PC-3 (cell line): Measurements from ENCODE around the gene BSG. TPM values are rescaled to one million over a fixed set of nuclear protein-coding genes. Genes with fewer than 3 reads are reported as not detected.

Experiments
- ATAC-seq: fragments of 200-7000 bp; cut with Tn5 transposase; 2 replicates; pipeline ENCODE4 v1.9.1; 2020; ENCODE audit warnings: mild to moderate bottlenecking, moderate library complexity
- BruUV-seq: library from RNA; stranded (reverse); fragments of 400-500 nt; replicated peaks from 2 replicates; lab custom pipeline; 2021; lab: Mats Ljungman, UMichigan
- CTCF ChIA-PET: fragments of 300-600 bp; sonication (Branson Sonifier 250); formaldehyde crosslinking; loops from one replicate; lab custom pipeline; 2022; ENCODE audit warnings: antibody characterized with exemption; lab: Charles Lee
- POLR2A ChIA-PET: fragments of 300-600 bp; sonication (Branson Sonifier 250); formaldehyde crosslinking; loops from one replicate; lab custom pipeline; 2022; ENCODE audit warnings: antibody characterized with exemption; ENCODE audit not compliant: unreplicated experiment; lab: Charles Lee
- DNase-seq: peaks from one replicate; pipeline ENCODE4 v3.0.0-alpha.2; 2015
- H2AFZ ChIP-seq: fragments of 300-600 bp; sonication (generic); 2 replicates; pipeline ENCODE4 v1.6.0; 2016; ENCODE audit warnings: antibody characterized with exemption, low read length
- H3F3A ChIP-seq: fragments of 300-600 bp; sonication (generic); one replicate; pipeline ENCODE4 v1.6.0; 2017; ENCODE audit warnings: antibody characterized with exemption, low read length, control low read depth, mild to moderate bottlenecking; ENCODE audit not compliant: unreplicated experiment
- H3K27ac ChIP-seq: fragments of 300-600 bp; sonication (generic); 2 replicates; pipeline ENCODE4 v1.5.1; 2016; ENCODE audit warnings: mild to moderate bottlenecking, low read length
- H3K27me3 ChIP-seq: fragments of 300-600 bp; sonication (generic); 2 replicates; pipeline ENCODE4 v1.6.1; 2016; ENCODE audit warnings: low read length, mixed read lengths
- H3K36me3 ChIP-seq: fragments of 300-600 bp; sonication (generic); 2 replicates; pipeline ENCODE4 v1.6.1; 2016; ENCODE audit warnings: low read depth, mixed run types, low read length, mixed read lengths
- H3K4me1 ChIP-seq: fragments of 300-600 bp; sonication (generic); 2 replicates; pipeline ENCODE4 v1.5.1; 2016; ENCODE audit warnings: low read length; ENCODE audit not compliant: insufficient read depth
- H3K4me2 ChIP-seq: fragments of 300-600 bp; sonication (generic); 2 replicates; pipeline ENCODE4 v1.6.0; 2016; ENCODE audit warnings: low read length
- H3K4me3 ChIP-seq: fragments of 300-600 bp; sonication (generic); 2 replicates; pipeline ENCODE4 v1.5.1; 2016; ENCODE audit warnings: mild to moderate bottlenecking, low read length, mixed read lengths
- H3K79me2 ChIP-seq: fragments of 300-600 bp; sonication (generic); 2 replicates; pipeline ENCODE4 v1.6.1; 2017; ENCODE audit warnings: low read length, mixed read lengths
- H3K9ac ChIP-seq: fragments of 300-600 bp; sonication (generic); 2 replicates; pipeline ENCODE4 v1.6.0; 2016; ENCODE audit warnings: mild to moderate bottlenecking, low read length
- H3K9me2 ChIP-seq: fragments of 300-600 bp; sonication (generic); replicated peaks from 2 replicates; pipeline ENCODE4 v1.6.1; 2016; ENCODE audit warnings: mixed run types, low read length, mixed read lengths
- H3K9me3 ChIP-seq: fragments of 300-600 bp; sonication (generic); 2 replicates; pipeline ENCODE4 v1.6.1; 2016; ENCODE audit warnings: low read length, mixed read lengths
- H4K20me1 ChIP-seq: fragments of 300-600 bp; sonication (generic); 2 replicates; pipeline ENCODE4 v1.6.1; 2016; ENCODE audit warnings: low read length, mixed read lengths
- CTCF ChIP-seq: fragments of 300-600 bp; sonication (generic); conservative IDR thresholded peaks from 2 replicates; pipeline ENCODE4 v1.5.1; 2017; ENCODE audit warnings: antibody characterized with exemption, low read depth, mild to moderate bottlenecking, low read length
- EZH2 ChIP-seq: fragments of 300-600 bp; sonication (generic); IDR thresholded peaks from one replicate; pipeline ENCODE4 v1.6.1; 2017; ENCODE audit warnings: antibody characterized with exemption, mild to moderate bottlenecking, low read length; ENCODE audit not compliant: unreplicated experiment
- EZH2phosphoT487 ChIP-seq: fragments of 300-600 bp; sonication (generic); IDR thresholded peaks from 2 replicates; pipeline ENCODE4 v1.6.1; 2018; ENCODE audit warnings: mild to moderate bottlenecking, antibody characterized with exemption, low read length, borderline replicate concordance
- intact Hi-C: fragments of 100-400 bp; cut with micrococcal nuclease; formaldehyde crosslinking; loops from 2 replicates; pipeline ENCODE4 v1.9.0; 2023
- total RNA-seq: library from RNA; depleted of rRNA; stranded (reverse); fragments of >200 nt; gene quantifications from 2 replicates; pipeline ENCODE4 v1.2.3, GENCODE V29; 2014

Gene BSG
- total RNA-seq, 1 experiment from 2014 or later, result 458 TPM

DNA sequence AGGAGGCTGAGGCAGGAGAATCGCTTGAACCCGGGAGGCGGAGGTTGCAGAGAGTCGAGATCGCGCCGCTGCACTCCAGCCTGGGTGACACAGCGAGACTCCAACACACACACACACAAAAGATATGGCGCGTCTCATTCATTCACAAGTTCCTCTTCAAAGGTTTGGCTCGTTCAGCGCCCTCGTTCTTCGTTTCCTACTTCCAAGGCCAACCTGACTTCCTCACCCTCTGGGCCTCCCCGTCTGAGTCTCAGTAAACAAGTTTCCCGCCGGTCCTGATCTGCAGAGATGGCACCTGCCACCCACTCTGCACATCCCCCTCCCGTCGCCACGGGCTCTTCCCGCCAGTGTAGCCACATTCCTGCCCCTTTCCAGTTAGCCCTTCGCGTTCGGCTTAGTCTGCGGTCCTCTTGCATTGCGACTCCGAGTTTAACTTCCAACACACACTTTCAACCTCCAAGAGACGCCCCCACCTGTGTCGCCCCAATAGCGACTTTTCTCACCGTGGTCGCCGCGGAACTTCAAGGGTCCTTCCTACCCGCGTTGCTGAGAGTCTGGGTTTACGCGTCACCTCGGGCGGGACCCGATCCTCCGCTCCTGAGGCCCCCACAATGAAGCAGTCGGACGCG is 1.3 kb upstream of the BSG start:
- peak overlapping the region; percentile 86 for H3K4me2 ChIP-seq
- ATAC-seq, result peak; percentile 13
- H3K9me2 ChIP-seq, result no peaks in the 10 kb centered on the region
- CTCF ChIA-PET, result interaction anchor here (0.5 kb wide), 1 partner anchor 199 kb away, joined by 7 read pairs; no protein-coding TSS in a partner anchor
- no peaks in the 10 kb centered on the region for H3K36me3 ChIP-seq
- no peaks in the 10 kb centered on the region for H3F3A ChIP-seq
- H3K27me3 ChIP-seq, result no peaks in the 10 kb centered on the region
- TF ChIP-seq EZH2phosphoT487, result no peak
- no peak for TF ChIP-seq CTCF
- no peak for TF ChIP-seq EZH2
- peak; percentile 68 for DNase-seq
- H3K27ac ChIP-seq, result peak overlapping the region; percentile 44
- intact Hi-C loops, result loop anchor here (10.0 kb wide), 1 partner anchor 64 kb away; the partner anchor contains the start of genes FGF22 and POLRMT
- H3K4me3 ChIP-seq, result peak overlapping the region; percentile 72
- peak overlapping the region; percentile 68 for H2AFZ ChIP-seq
- POLR2A ChIA-PET, result no interaction called here
- H3K79me2 ChIP-seq, result peaks cover 36% of the 10 kb centered on the region
- no peaks in the 10 kb centered on the region for H3K9me3 ChIP-seq
- peak overlapping the region; percentile 64 for H3K9ac ChIP-seq
- TSS peak; percentile 82 for BruUV-seq
- H4K20me1 ChIP-seq, result peaks cover 26% of the 10 kb centered on the region
- peaks cover 10% of the 10 kb centered on the region for H3K4me1 ChIP-seq

- H3K9me3 ChIP-seq, result no peaks in the 10 kb centered on the region
- H3K4me2 ChIP-seq, result peak overlapping the region; percentile 86
- ATAC-seq (peak; percentile 21), DNase-seq (peak; percentile 56)
- peaks cover 41% of the 10 kb centered on the region for H3K79me2 ChIP-seq
- H2AFZ ChIP-seq, result peak overlapping the region; percentile 68
- peaks cover 15% of the 10 kb centered on the region for H3K4me1 ChIP-seq
- H3K27me3 ChIP-seq, result no peaks in the 10 kb centered on the region
- no peaks in the 10 kb centered on the region for H3K9me2 ChIP-seq
- ChIA-PET CTCF (interaction anchor here (0.5 kb wide), 1 partner anchor 198 kb away, joined by 7 read pairs; no protein-coding TSS in a partner anchor), POLR2A (interaction anchor here (0.6 kb wide), 1 partner anchor 110 kb away, joined by 4 read pairs; no protein-coding TSS in a partner anchor)
- TF ChIP-seq EZH2, result no peak
- no peak for TF ChIP-seq CTCF
- TF ChIP-seq EZH2phosphoT487, result no peak
- peak overlapping the region; percentile 64 for H3K9ac ChIP-seq
- H3F3A ChIP-seq, result no peaks in the 10 kb centered on the region
- H3K36me3 ChIP-seq, result no peaks in the 10 kb centered on the region
- BruUV-seq, result no TSS peak
- peak overlapping the region; percentile 44 for H3K27ac ChIP-seq
- intact Hi-C loops, result loop anchor here (10.0 kb wide), 1 partner anchor 63 kb away; the partner anchor contains the start of genes FGF22 and POLRMT
- peaks cover 30% of the 10 kb centered on the region for H4K20me1 ChIP-seq
- H3K4me3 ChIP-seq, result peak overlapping the region; percentile 72
Measured at GRCh38 chr19:571566-571974, 826 bp upstream of the BSG start.
